ENCODE results near the gene MAFB. TPM values are rescaled to one million over a fixed set of nuclear protein-coding genes. Genes with fewer than 3 reads are reported as not detected.

The MAFB gene
- total and polyA plus RNA-seq, 9 of the 15 experiments (the other 6 are each of a cell fraction or from before 2014, with no cell fraction given), result 0.04 TPM; not detected in 8

DNA sequence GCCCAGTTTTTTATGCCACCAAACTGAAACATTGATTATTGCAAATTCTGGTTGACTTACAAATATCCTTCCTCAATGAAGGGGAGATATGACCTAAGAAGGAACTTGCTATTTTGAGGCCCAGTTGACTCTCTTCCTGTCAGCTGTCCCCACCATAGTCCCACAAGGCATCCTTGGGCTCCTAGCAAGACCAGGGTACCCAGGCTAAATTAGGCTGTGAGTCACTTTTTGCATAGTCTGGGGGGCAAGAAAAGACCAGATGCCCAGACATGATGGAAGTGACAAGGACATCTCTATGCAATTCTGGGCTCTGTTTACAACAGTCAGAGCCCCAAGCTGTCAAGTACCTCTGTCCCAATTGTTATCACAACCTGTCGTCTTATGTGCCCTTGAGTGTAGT is 31.8 kb upstream of the MAFB start (continued):
- TF ChIP-seq ASH1L (IDR thresholded peaks at IDR 0.05; ENCODE audit: borderline replicate concordance, low read depth, partially characterized antibody), result no peak

DNA sequence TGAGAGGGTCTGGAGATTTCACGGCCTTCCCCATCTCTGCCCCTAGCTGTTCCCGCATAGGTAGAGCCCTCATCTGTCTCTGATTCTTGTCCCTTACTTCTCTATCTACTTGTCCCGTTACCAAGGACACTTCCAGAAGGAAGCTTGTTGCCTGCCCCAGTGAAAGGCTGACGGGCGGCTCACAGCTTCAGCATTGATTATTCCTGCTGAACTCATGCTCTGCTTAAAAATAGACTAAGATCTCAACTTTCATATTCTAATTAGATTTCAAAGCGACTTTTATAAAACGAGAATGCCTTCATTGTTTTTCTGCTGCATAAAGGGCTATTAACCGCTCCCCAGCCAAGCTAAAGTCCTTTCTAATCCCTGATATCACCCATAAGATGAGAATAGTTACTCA is 31.1 kb upstream of the MAFB start:
- 0% methylated on average over 8 of the region's 8 CpGs for WGBS (ENCODE audit: insufficient coverage, low coverage, missing lambda C conversion rate)
- no peak for TF ChIP-seq YBX1 (IDR thresholded peaks at IDR 0.05)
- TF ChIP-seq, protein P1, sequence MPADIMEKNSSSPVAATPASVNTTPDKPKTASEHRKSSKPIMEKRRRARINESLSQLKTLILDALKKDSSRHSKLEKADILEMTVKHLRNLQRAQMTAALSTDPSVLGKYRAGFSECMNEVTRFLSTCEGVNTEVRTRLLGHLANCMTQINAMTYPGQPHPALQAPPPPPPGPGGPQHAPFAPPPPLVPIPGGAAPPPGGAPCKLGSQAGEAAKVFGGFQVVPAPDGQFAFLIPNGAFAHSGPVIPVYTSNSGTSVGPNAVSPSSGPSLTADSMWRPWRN (IDR thresholded peaks at IDR 0.05; ENCODE audit: low read depth), result no peak
- no peak for TF ChIP-seq CC2D1A (IDR thresholded peaks at IDR 0.05)
- TF ChIP-seq SMARCA4 (IDR thresholded peaks at IDR 0.05), result no peak
- TF ChIP-seq, protein P2, sequence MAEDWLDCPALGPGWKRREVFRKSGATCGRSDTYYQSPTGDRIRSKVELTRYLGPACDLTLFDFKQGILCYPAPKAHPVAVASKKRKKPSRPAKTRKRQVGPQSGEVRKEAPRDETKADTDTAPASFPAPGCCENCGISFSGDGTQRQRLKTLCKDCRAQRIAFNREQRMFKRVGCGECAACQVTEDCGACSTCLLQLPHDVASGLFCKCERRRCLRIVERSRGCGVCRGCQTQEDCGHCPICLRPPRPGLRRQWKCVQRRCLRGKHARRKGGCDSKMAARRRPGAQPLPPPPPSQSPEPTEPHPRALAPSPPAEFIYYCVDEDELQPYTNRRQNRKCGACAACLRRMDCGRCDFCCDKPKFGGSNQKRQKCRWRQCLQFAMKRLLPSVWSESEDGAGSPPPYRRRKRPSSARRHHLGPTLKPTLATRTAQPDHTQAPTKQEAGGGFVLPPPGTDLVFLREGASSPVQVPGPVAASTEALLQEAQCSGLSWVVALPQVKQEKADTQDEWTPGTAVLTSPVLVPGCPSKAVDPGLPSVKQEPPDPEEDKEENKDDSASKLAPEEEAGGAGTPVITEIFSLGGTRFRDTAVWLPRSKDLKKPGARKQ (CRISPR knock-in tag; IDR thresholded peaks at IDR 0.05), result no peak
- TF ChIP-seq, protein P3, sequence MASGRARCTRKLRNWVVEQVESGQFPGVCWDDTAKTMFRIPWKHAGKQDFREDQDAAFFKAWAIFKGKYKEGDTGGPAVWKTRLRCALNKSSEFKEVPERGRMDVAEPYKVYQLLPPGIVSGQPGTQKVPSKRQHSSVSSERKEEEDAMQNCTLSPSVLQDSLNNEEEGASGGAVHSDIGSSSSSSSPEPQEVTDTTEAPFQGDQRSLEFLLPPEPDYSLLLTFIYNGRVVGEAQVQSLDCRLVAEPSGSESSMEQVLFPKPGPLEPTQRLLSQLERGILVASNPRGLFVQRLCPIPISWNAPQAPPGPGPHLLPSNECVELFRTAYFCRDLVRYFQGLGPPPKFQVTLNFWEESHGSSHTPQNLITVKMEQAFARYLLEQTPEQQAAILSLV (tag; IDR thresholded peaks at IDR 0.05), result no peak
- no peak for TF ChIP-seq EWSR1 (IDR thresholded peaks at IDR 0.05; ENCODE audit: borderline replicate concordance, low read depth, partially characterized antibody)
- no peak for TF ChIP-seq ZZZ3 (IDR thresholded peaks at IDR 0.05)
- TF ChIP-seq ZFP36 (IDR thresholded peaks at IDR 0.05; ENCODE audit: low read depth, low read length, partially characterized antibody), result no peak
- no peak for TF ChIP-seq U2AF2 (optimal IDR thresholded peaks at IDR 0.05; ENCODE audit: low read depth, low read length)
- no peak for TF ChIP-seq ZKSCAN3 (CRISPR knock-in tag; IDR thresholded peaks at IDR 0.05)
- TF ChIP-seq, protein P4, sequence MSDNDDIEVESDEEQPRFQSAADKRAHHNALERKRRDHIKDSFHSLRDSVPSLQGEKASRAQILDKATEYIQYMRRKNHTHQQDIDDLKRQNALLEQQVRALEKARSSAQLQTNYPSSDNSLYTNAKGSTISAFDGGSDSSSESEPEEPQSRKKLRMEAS (CRISPR knock-in tag; IDR thresholded peaks at IDR 0.05), result no peak
- TF ChIP-seq, protein P5, sequence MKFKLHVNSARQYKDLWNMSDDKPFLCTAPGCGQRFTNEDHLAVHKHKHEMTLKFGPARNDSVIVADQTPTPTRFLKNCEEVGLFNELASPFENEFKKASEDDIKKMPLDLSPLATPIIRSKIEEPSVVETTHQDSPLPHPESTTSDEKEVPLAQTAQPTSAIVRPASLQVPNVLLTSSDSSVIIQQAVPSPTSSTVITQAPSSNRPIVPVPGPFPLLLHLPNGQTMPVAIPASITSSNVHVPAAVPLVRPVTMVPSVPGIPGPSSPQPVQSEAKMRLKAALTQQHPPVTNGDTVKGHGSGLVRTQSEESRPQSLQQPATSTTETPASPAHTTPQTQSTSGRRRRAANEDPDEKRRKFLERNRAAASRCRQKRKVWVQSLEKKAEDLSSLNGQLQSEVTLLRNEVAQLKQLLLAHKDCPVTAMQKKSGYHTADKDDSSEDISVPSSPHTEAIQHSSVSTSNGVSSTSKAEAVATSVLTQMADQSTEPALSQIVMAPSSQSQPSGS (CRISPR knock-in tag; IDR thresholded peaks at IDR 0.05), result no peak
- Histone ChIP-seq H3K9me3 (replicated peaks; ENCODE audit: control insufficient read depth, insufficient read depth, low read depth, low read length) (no peaks in the 10 kb centered on the region), H2AFZ (ENCODE audit: low read depth, low read length) (no peak overlapping the region), H3K9ac (ENCODE audit: insufficient read depth in 1 of 2, low read depth in 2 of 2, low read length in 2 of 2) (no peak overlapping the region), H3K4me1 (replicated peaks in 1 of 2; ENCODE audit: control insufficient read depth in 2 of 2, insufficient read depth in 2 of 2, low read length in 2 of 2) (no peaks in the 10 kb centered on the region), H3K9me1 (ENCODE audit: control insufficient read depth, insufficient read depth, low read length) (no peaks in the 10 kb centered on the region), H3K4me2 (ENCODE audit: insufficient read depth, low read length) (no peak overlapping the region), H3K36me3 (ENCODE audit: control insufficient read depth, insufficient read depth, low read length) (no peaks in the 10 kb centered on the region), H3K4me3 (no peak overlapping the region), H3K79me2 (ENCODE audit: control insufficient read depth, insufficient read depth, low read length) (no peaks in the 10 kb centered on the region), H3K27me3 (ENCODE audit: control insufficient read depth in 2 of 2, insufficient read depth in 2 of 2, low read length in 2 of 2) (peaks cover 14 to 25% of the 10 kb centered on the region in 2 experiments; a peak in 4 of 5 replicates), H3K27ac (ENCODE audit: extremely low read depth, low read depth, low read length) (no peak overlapping the region), H4K20me1 (replicated peaks; ENCODE audit: control insufficient read depth, insufficient read depth, low read length) (0 out of 2 replicates have a peak, but pooled peaks cover 2% of the 10 kb centered on the region)
- no TSS peak for BruUV-seq (replicated peaks)
- POLR2A ChIA-PET, result no interaction called here
- intact Hi-C loops (cut with micrococcal nuclease) (no loop called here), in situ Hi-C loops (cut with MboI) (no loop called here)
- DNase-seq (ENCODE audit: extremely low read depth in 1 of 4, low spot score in 3 of 4) (no peak), FAIRE-seq (no peak), ATAC-seq (no peak)
- CTCF ChIA-PET (ENCODE audit: low intra/inter-chr PET ratio), result no interaction called here
